Mesendoderm (in vitro differentiated cells): ENCODE data around the gene KCTD1.

Source experiments
- DNase-seq: peaks from one replicate; pipeline ENCODE4 v3.0.0; 2013
- H2AK5ac ChIP-seq: 2 replicates; pipeline ENCODE4 v1.6.1; 2013; ENCODE audit warnings: low read length, inconsistent platforms
- H2BK120ac ChIP-seq: 2 replicates; pipeline ENCODE4 v1.6.1; 2013; ENCODE audit warnings: low read depth, mild to moderate bottlenecking, low read length, moderate library complexity, mixed read lengths
- H2BK15ac ChIP-seq: replicated peaks from 2 replicates; pipeline ENCODE4 v1.6.1; 2013; ENCODE audit warnings: low read depth, mild to moderate bottlenecking, moderate library complexity
- H2BK5ac ChIP-seq: 2 replicates; pipeline ENCODE4 v1.6.1; 2013; ENCODE audit warnings: low read length, inconsistent platforms
- H3K18ac ChIP-seq: 2 replicates; pipeline ENCODE4 v1.6.1; 2013; ENCODE audit warnings: mild to moderate bottlenecking, low read length, mixed read lengths
- H3K23ac ChIP-seq: one replicate; pipeline ENCODE4 v1.6.1; 2013; ENCODE audit warnings: low read length
- H3K27ac ChIP-seq: 2 replicates; pipeline ENCODE4 v1.5.1; 2013; ENCODE audit warnings: low read depth, mild to moderate bottlenecking, inconsistent platforms, low read length, moderate library complexity
- H3K27me3 ChIP-seq: 2 replicates; pipeline ENCODE4 v1.6.1; 2013; ENCODE audit warnings: low read length, control low read depth, mild to moderate bottlenecking, inconsistent platforms; ENCODE audit not compliant: insufficient read depth, poor library complexity
- H3K36me3 ChIP-seq: 2 replicates; pipeline ENCODE4 v1.6.1; 2013; ENCODE audit warnings: low read length, inconsistent platforms; ENCODE audit not compliant: control insufficient read depth, insufficient read depth
- H3K4ac ChIP-seq: one replicate; pipeline ENCODE4 v1.6.1; 2013; ENCODE audit warnings: low read depth, mild to moderate bottlenecking, low read length, moderate library complexity
- H3K4me1 ChIP-seq: 2 replicates; pipeline ENCODE4 v1.6.1; 2013; ENCODE audit warnings: low read depth, low read length, inconsistent platforms; ENCODE audit not compliant: control insufficient read depth
- H3K4me2 ChIP-seq: 2 replicates; pipeline ENCODE4 v1.6.1; 2013; ENCODE audit warnings: low read length
- H3K4me3 ChIP-seq: 2 replicates; pipeline ENCODE4 v1.5.1; 2013; ENCODE audit warnings: mild to moderate bottlenecking, low read length
- H3K56ac ChIP-seq: one replicate; pipeline ENCODE4 v1.6.1; 2013; ENCODE audit warnings: low read length
- H3K79me1 ChIP-seq: 2 replicates; pipeline ENCODE4 v1.6.1; 2013; ENCODE audit warnings: low read length, inconsistent platforms
- H3K79me2 ChIP-seq: 2 replicates; pipeline ENCODE4 v1.6.1; 2013; ENCODE audit warnings: mild to moderate bottlenecking, low read length; ENCODE audit not compliant: control insufficient read depth, insufficient read depth
- H3K9ac ChIP-seq: 2 replicates; pipeline ENCODE4 v1.6.1; 2013; ENCODE audit warnings: low read length, inconsistent platforms
- H4K5ac ChIP-seq: one replicate; pipeline ENCODE4 v1.6.1; 2013; ENCODE audit warnings: low read length
- H4K8ac ChIP-seq: one replicate; pipeline ENCODE4 v1.6.1; 2013; ENCODE audit warnings: low read depth, mild to moderate bottlenecking, control low read depth, low read length, moderate library complexity
- WGBS: extraction: QIAGEN DNeasy Blood & Tissue Kit; methylation state at CpG from one replicate; pipeline ENCODE4 v1.1.7; 2013; ENCODE audit warnings: low lambda C conversion rate, missing lambda C conversion rate; ENCODE audit not compliant: insufficient coverage; ENCODE audit errors: extremely low coverage; 5-methylcytosine and 5-hydroxymethylcytosine counted together

KCTD1 gene

DNA sequence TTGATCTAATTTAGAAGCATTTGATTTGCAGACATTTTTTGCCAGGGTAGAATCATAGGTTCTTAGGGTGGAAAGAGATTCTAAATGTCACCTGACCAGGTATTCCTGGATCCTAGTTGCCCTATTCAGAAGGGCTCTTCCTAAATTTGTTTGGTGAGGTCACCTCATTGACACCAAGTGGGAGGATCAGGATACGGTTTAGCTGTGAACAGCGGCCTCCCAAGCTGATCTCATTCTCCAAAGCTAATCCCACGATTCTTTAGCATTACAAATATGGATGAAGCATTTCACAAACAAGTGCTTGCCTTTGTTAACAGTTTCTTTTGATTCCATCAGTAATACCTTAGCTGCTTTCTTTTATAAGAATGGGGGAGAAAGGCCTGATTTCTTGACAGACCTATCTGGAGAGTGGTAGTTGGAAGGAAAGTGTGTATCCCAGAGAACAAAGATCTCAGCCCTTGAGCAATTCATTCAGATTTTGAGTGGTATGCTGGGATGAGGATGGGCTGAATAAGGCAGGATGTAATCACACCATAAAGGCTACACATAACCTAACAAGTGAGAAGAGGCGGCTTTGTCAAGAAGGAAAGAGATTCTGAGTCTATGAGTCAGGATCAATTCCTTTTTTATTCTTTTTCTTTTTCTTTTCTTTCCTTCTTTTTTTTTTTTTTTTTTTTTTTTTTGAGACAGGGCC, 16.6 kb downstream of the KCTD1 start:
- peak; percentile 63 for DNase-seq
- H4K8ac ChIP-seq, result no peak overlapping the region
- no CpG with 5 or more reads among the region's 4 CpGs for WGBS

DNA sequence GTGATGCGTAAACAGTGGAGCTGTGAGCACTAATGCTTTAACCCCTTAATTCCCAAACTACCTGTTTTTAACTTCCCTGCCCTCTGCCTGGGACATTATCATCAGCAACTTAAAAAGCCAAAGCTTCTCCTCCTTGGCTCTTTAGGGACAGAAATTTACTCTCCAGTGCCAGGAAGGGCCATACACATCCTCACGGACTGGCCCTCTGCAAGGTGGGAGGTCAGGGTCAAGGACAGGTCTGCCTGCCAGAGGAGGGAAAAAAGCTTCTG, 21.5 kb downstream of the KCTD1 start:
- Histone ChIP-seq H3K4ac (no peak overlapping the region), H3K79me2 (no peaks in the 10 kb centered on the region), H3K27me3 (no peaks in the 10 kb centered on the region), H4K5ac (no peak overlapping the region), H2BK5ac (no peak overlapping the region), H3K36me3 (no peaks in the 10 kb centered on the region), H3K4me2 (no peak overlapping the region), H3K4me3 (no peak overlapping the region), H4K8ac (no peak overlapping the region), H2AK5ac (no peak overlapping the region), H3K27ac (no peak overlapping the region), H3K56ac (peak overlapping the region; percentile 51), H2BK15ac (no peak overlapping the region), H3K18ac (no peak overlapping the region), H3K4me1 (peaks cover 5% of the 10 kb centered on the region), H3K23ac (no peak overlapping the region), H3K79me1 (no peaks in the 10 kb centered on the region), H2BK120ac (no peak overlapping the region), H3K9ac (no peak overlapping the region)
- no peak for DNase-seq
- WGBS, result no CpG with 5 or more reads among the region's 2 CpGs

More for the DNA sequence above, 16.6 kb downstream of the KCTD1 start:
- Histone ChIP-seq H3K4me3 (no peak overlapping the region), H3K27me3 (no peaks in the 10 kb centered on the region), H4K5ac (no peak overlapping the region), H3K79me2 (no peaks in the 10 kb centered on the region), H3K4ac (no peak overlapping the region), H3K9ac (no peak overlapping the region), H3K23ac (no peak overlapping the region), H3K27ac (no peak overlapping the region), H3K4me1 (peaks cover 4% of the 10 kb centered on the region), H3K56ac (no peak overlapping the region), H2BK15ac (no peak overlapping the region), H2BK120ac (no peak overlapping the region), H2BK5ac (no peak overlapping the region), H3K4me2 (no peak overlapping the region), H3K36me3 (no peaks in the 10 kb centered on the region), H3K18ac (no peak overlapping the region), H2AK5ac (no peak overlapping the region), H3K79me1 (no peaks in the 10 kb centered on the region)

DNA sequence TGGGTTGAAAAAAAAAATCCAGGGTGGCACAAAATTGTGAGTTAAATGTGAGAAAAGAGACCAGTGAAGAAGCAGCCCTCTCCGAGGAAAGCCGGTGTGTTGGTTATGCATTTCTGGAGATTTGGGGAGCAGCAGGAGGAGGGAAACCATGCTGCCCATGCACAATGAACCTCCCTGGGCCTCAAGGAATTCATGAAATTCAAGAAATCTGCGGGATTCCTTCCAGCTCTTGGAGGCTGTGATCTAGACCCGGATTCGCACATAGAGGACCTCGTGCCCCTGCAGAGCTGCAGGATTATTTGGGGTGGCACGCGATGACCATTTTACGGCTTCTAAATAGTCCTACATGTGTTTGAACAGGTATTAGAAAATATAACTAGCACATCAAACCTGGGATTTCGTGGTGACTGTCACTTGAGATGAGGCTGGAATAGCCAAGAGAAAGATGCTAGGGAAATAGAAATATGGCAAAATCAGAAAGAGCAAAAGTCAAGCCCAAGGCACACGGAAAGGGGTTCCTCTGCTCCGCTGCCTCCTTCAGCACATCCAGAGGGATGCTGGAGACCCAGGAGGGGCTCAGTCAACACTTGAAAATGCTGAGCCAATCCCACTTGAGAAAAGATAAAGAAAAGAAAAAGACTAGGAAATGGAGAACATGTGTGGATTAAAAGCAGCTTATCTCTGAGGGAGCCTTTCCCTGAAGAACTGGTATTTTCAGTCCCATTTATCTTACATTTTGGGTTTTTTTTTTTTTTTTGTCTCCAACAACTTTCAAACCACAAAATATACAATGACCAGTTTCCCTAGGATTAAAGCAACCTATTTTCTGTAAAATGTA, 22.0 kb downstream of the KCTD1 start:
- no peaks in the 10 kb centered on the region for H3K79me1 ChIP-seq
- whole genome bisulfite sequencing, result no CpG with 5 or more reads among the region's 12 CpGs
- DNase-seq, result peak; percentile 74

GRCh38 chr18:26524504-26525351, 23.6 kb downstream of the KCTD1 start:
- Histone ChIP-seq H3K27ac (no peak overlapping the region), H3K79me2 (no peaks in the 10 kb centered on the region), H3K36me3 (no peaks in the 10 kb centered on the region), H3K4me2 (no peak overlapping the region), H3K4ac (no peak overlapping the region), H3K9ac (no peak overlapping the region), H4K8ac (no peak overlapping the region), H2AK5ac (no peak overlapping the region), H3K4me3 (no peak overlapping the region), H2BK120ac (no peak overlapping the region), H2BK5ac (no peak overlapping the region), H3K56ac (no peak overlapping the region), H3K79me1 (no peaks in the 10 kb centered on the region), H3K27me3 (no peaks in the 10 kb centered on the region), H2BK15ac (no peak overlapping the region), H4K5ac (no peak overlapping the region), H3K23ac (no peak overlapping the region), H3K18ac (no peak overlapping the region), H3K4me1 (peaks cover 5% of the 10 kb centered on the region)
- no peak for DNase-seq
- WGBS, result no CpG with 5 or more reads among the region's 4 CpGs

More for the DNA sequence above, 22.0 kb downstream of the KCTD1 start:
- Histone ChIP-seq H3K9ac (no peak overlapping the region), H3K4me3 (no peak overlapping the region), H3K27ac (no peak overlapping the region), H3K4me2 (no peak overlapping the region), H2BK120ac (no peak overlapping the region), H3K36me3 (no peaks in the 10 kb centered on the region), H3K27me3 (no peaks in the 10 kb centered on the region), H2AK5ac (no peak overlapping the region), H3K23ac (no peak overlapping the region), H2BK15ac (no peak overlapping the region), H3K79me2 (no peaks in the 10 kb centered on the region), H4K8ac (no peak overlapping the region), H3K18ac (no peak overlapping the region), H2BK5ac (no peak overlapping the region), H3K4ac (no peak overlapping the region), H3K56ac (no peak overlapping the region), H4K5ac (no peak overlapping the region), H3K4me1 (peaks cover 5% of the 10 kb centered on the region)

DNA sequence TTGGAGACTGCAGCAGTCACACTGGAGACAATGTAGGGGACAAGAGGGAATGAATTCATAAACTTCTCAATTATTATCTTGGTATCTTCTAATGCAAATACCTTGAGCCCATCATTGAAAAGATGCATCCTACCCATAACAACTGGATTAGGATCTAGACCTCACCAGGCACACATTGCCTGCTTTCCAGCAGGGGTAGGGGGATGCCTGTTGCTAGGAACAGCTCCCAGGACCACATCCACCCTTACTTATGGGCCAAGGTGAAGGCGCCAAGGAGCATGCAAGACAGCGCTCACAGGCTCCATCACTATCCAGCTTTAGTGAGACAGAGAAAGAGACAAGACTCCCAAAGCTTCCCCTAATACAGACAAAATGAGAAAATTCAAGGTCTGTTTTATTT, 24.4 kb downstream of the KCTD1 start:
- H3K27ac ChIP-seq, result no peak overlapping the region
- no peaks in the 10 kb centered on the region for H3K36me3 ChIP-seq

More for the DNA sequence above, 24.4 kb downstream of the KCTD1 start:
- no peak overlapping the region for H3K4me2 ChIP-seq
- no peak overlapping the region for H2BK120ac ChIP-seq
- WGBS, result no CpG with 5 or more reads among the region's 2 CpGs
- no peak overlapping the region for H2AK5ac ChIP-seq
- H2BK15ac ChIP-seq, result no peak overlapping the region
- H3K4ac ChIP-seq, result no peak overlapping the region
- no peak overlapping the region for H3K56ac ChIP-seq
- no peaks in the 10 kb centered on the region for H3K79me1 ChIP-seq
- H3K18ac ChIP-seq, result no peak overlapping the region
- H4K8ac ChIP-seq, result no peak overlapping the region
- H3K9ac ChIP-seq, result no peak overlapping the region
- H3K4me1 ChIP-seq, result peaks cover 5% of the 10 kb centered on the region
- no peak overlapping the region for H3K23ac ChIP-seq
- DNase-seq, result no peak
- H3K4me3 ChIP-seq, result no peak overlapping the region
- H4K5ac ChIP-seq, result no peak overlapping the region
- no peaks in the 10 kb centered on the region for H3K79me2 ChIP-seq
- no peaks in the 10 kb centered on the region for H3K27me3 ChIP-seq
- no peak overlapping the region for H2BK5ac ChIP-seq
